Activated T-helper 1 cell treated with Interleukin-2 at 50 U/mL for 16 hours (primary cell): Measurements from ENCODE around the gene ELAC1.
"Not testable (repeated sequence)": the region's sequence is repeated elsewhere in the genome, so short reads cannot be mapped to it uniquely, and the experiment has no call there.

Experiments
- DNase-seq: peaks from one replicate; pipeline ENCODE4 v3.0.0-alpha.2; 2020; ENCODE audit warnings: low read depth

ELAC1 gene, protein sequence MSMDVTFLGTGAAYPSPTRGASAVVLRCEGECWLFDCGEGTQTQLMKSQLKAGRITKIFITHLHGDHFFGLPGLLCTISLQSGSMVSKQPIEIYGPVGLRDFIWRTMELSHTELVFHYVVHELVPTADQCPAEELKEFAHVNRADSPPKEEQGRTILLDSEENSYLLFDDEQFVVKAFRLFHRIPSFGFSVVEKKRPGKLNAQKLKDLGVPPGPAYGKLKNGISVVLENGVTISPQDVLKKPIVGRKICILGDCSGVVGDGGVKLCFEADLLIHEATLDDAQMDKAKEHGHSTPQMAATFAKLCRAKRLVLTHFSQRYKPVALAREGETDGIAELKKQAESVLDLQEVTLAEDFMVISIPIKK

DNA sequence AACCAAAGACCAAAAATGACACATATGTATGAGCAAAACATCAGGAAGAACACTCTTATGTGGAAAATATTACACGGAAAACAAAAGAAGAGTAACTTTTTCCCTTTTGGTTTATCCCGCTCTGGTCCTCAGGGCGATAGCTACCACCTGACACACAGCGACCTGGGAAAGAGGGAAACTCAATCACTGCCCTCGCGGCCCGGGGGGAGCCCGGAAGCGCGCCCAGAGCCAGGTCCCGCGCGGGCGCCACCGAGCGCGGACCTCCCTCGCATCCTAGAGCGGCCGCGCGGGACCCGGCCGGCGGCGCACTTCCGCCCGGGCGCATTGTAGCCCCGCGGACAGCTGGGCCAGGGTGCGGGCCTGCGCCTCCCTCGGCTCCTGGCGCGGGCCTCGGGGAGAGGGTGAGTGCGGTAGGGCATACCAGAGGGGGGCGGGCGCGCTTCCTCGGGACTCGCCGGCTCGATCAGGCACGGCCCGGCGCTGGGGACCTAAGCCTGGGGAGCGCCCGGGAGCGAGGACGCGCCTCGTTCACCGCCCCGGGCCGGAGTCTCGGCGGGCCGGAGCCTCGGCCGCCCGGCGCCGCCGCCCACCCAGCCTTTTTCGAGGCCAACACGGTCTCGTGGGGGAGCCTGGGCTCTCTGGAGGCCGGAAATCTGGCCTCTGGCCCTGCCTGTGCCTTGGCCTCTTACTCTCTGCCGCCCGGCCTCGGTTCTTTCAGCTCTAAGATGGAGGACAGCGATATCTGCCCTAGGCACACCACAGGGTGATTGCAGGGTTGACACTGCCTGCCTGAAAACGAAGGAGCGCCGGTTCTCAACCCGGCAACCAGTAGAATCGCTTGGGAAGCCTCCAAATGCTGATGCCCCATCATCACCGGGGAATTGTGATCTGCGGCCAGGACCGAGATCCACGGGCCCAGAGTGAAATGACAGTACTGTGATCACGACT is at the start of gene ELAC1:
Gene ELAC1 (plus strand): TSS at position 327 of the 948 bp plus-strand sequence. CDS start 6,365 bp downstream, outside the sequence.
- DNase-seq: peak; percentile 55

GRCh38 chr18:50918153-50918552 is 49.7 kb upstream of the ELAC1 start:
- DNase-seq: no peak

DNA sequence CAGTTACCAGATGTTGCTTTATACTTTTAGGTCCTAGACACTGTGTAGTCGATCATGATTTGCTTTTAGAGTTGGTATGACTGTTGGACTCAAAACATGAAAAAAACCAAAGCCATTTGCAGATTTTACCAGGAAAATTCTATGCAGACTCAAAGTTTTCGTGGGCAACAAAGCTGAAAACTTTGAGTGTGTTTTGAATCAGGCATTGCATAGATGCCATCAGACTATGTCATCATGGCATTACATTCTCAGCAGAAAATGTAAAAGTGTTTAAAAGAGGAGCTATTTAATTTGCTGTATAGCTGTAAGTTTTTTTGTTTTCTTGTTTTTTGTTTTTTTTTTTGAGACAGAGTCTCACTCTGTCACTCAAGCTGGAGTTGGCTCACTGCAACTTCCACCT is 43.5 kb upstream of the ELAC1 start:
- no peak for DNase-seq

DNA sequence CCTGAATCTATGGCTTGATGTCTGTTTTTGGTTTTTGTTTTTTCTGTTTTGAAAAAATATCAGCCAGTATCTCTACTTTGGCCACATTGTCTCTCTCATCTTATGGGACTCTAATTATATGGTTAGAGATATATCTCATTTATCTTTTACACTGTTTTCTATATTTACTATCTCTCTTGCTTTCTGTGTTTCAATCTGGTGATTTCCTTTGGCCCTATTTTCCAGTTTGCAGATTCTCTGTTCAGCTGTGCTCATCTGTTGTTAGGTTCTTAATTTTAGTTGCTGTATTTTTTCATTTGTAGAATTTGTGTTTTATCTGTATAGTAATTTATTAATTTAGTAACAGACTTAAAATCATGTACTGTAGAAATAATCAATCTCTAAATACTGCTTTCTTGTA is 41.3 kb upstream of the ELAC1 start:
- DNase-seq: no peak

- no peak for DNase-seq
Observed at GRCh38 chr18:50928551-50928950, 39.3 kb upstream of the ELAC1 start.

- no peak for DNase-seq
Observed at GRCh38 chr18:50933684-50934083, 34.2 kb upstream of the ELAC1 start.

DNA sequence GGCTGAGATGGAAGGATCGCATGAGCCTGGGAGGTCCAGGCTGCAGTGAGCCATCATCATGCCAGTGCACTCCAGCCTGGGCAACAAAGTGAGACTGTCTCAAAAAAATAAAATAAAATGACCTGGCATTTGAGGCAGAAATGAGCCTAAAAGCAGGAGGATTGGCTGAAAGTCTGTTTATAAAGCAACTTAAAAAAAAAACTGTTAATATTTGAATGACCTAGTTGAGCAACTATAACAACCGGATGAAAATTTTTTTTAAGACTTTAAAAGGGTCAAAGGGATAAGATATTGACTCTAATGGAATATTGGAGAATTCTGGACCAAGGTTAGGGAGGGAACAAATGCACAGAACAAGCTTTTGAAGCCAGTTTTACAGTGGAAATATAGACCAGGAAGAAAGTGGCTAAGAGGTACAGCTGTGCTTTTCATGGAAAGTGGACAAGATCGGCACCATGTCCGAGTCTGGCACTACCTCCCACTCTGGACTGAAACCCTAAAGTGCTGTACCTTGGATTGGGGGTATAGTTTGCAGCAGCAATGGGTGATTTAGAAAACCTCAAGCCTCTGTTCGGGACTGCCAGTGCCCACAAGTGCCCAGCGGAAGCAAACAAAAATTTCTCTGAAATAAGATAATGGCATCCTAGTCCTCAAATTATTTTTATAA is 33.2 kb upstream of the ELAC1 start:
- no peak for DNase-seq

DNA sequence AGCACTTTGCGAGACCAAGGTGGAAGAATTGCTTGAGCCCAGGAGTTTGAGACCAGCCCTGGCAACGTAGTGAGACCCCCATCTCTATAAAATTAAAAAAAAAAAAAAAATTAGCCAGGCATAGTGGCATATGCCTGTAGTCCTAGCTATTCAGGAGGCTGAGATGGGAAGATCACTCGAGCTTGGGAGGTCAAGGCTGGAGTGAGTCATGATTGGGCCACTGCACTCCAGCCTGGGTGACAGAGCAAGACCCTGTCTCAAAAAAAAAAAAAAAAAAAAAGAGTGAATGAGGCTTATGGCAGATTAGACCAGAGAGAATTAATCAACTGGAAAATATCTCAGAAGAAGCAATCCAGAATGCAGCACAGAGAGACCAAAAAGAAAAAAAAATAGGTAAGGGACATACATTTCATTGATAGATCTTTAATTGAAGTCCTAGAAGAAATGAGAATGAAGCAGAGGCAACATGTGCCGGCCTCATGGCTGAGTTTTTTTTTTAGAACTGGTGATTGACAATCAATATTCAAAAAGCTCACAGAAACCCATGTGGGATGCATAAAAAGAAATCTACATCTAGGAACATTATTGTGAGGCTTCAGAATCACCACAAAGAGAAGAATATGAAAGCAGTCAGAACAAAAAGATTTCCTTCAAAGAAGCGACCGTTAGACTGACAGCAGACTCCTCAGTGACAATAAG is 32.2 kb upstream of the ELAC1 start:
- no peak for DNase-seq

DNA sequence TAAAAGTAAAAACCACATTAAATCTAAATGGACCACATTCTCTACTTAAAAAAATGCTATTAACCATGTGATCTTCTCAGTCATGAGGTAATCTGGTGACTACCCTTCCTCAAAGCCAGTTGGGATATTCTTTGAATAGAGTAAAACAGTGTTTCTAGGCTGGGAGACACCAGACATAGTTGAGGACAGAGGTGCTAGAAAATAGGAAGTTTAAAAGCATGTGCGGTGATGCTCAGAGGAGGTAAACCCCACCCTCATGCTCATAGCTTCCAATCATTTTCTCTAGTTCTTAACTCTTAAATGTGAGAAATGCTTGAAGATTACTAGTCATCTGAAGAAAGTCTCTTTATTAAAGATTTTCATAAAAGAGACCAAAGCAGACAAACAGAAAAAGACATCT is 30.7 kb upstream of the ELAC1 start:
- DNase-seq: no peak

- no peak for DNase-seq
Observed at GRCh38 chr18:50938912-50939311, 28.9 kb upstream of the ELAC1 start.

- no peak for DNase-seq
Observed at GRCh38 chr18:50944245-50944932, 23.5 kb upstream of the ELAC1 start.

DNA sequence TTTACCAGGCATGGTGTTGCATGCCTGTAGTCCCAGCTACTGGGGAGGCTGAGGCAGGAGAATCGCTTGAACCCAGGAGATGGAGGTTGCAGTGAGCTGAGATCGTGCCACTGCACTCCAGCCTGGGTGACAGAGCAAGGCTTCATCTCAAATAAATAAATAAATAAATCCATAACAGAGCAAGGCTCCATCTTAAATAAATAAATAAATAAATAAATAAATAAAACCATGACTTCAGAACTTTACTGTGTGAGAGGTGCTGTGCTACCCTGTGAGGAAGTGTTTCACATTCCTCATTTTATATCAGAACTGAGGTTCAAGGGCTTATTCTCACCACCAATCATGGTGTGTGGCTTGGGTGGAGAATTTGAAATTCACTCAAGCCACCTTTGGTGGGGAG is 21.9 kb upstream of the ELAC1 start:
- DNase-seq: not testable (repeated sequence)

- no peak for DNase-seq
Observed at GRCh38 chr18:50947899-50948298, 19.9 kb upstream of the ELAC1 start.

DNA sequence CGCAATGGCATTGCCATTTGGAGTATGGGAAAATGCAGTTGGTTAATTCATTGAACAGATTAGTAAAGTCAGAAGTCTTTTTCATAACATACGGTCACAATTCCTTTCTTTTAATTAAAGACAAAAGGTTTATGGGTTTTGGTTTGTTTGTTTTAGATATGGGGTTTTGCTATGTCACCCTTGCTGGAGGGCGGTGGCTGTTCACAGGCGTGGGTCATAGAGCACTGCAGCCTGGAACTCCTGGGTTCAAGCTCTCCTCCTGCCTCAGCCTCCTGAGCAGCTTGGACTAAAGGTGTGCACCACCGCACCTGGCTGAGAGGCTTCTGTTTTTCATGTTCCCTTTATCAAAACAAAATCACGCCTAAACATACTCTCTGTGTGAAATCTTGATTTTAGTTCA is 18.7 kb upstream of the ELAC1 start:
- DNase-seq: no peak

- no peak for DNase-seq
Observed at GRCh38 chr18:50950626-50951025, 17.2 kb upstream of the ELAC1 start.

GRCh38 chr18:50953822-50954221 is 14.0 kb upstream of the ELAC1 start:
- DNase-seq: no peak

DNA sequence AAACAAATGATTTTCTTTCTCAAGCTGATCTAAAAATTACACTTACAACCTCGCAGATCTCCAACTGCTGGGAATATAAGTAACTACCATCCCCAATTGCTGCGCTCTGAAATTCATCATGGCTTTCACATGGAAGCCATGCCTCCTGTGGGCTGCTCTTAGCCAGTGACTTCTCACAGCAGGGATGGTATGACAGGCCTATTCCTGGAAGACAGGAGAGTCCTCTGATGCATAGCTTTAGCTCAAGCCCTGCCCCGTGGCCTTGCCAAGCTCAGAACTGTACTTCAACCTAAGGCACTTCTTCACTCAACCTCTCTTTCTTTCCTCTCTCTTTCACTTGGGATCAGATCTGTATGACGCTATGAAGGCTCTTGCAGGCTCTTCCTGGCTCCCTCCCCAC is 12.6 kb upstream of the ELAC1 start:
- no peak for DNase-seq

GRCh38 chr18:50956116-50956515 is 11.7 kb upstream of the ELAC1 start:
- DNase-seq: no peak

GRCh38 chr18:50961974-50962373 is 5.9 kb upstream of the ELAC1 start:
- no peak for DNase-seq

GRCh38 chr18:50969448-50969847 is 1.6 kb downstream of the ELAC1 start:
- no peak for DNase-seq

DNA sequence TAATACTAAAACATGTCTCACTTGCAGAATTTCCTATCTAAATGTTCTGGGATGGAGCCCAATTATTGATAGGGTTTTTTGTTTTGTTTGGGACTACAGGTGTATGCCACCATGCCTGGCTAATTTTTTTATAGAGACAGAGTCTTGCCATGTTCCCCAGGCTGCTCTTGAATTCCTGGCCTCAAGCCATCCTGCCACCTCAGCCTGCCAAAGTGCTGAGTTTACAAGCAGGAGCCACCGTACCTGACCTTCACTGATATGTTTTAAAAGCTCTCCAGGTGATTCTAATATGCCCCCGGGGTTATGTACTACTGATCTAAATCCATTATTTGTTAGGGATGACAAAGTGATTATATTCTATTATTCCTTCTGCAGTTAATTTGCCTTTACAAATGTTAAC is 2.2 kb downstream of the ELAC1 start:
- DNase-seq: no peak
